Endothelial cell of umbilical vein (primary cell): Measurements from ENCODE around the gene BORCS5. TPM values are rescaled to one million over a fixed set of nuclear protein-coding genes. Genes with fewer than 3 reads are reported as not detected.

Source experiments
- BruUV-seq: library from RNA; stranded (reverse); fragments of 400-500 nt; replicated peaks from 2 replicates; lab custom pipeline; 2021; lab: Mats Ljungman, UMichigan
- CTCF ChIA-PET: fragments of 300-600, 350-600 bp; sonication (Branson Sonifier 250); formaldehyde crosslinking; loops from one replicate; lab custom pipeline; 2021; ENCODE audit warnings: antibody characterized with exemption, inconsistent platforms; lab: Charles Lee
- POLR2A ChIA-PET: fragments of 300-600, 350-600 bp; sonication (Branson Sonifier 250); formaldehyde crosslinking; loops from one replicate; lab custom pipeline; 2021; ENCODE audit warnings: antibody characterized with exemption, inconsistent platforms; lab: Charles Lee
- DNase-seq: peaks from one replicate; pipeline ENCODE4 v3.0.0-alpha.2; 2011; ENCODE audit warnings: low read depth, low spot score
- FAIRE-seq: peaks from 2 replicates; lab custom pipeline; 2011; peaks lifted over from hg19 to GRCh38; lab: Jason Lieb, UNC
- H2AFZ ChIP-seq: 2 replicates; pipeline ENCODE4 v1.6.0; 2012; ENCODE audit warnings: low read depth, low read length, control low read depth, inconsistent platforms
- H3K27ac ChIP-seq: 2 replicates; pipeline ENCODE4 v1.5.1; 2011; ENCODE audit warnings: low read depth, mild to moderate bottlenecking, control low read depth, low read length, moderate library complexity; ENCODE audit not compliant: insufficient read depth
- H3K27me3 ChIP-seq, 2 experiments: 2 replicates each; pipeline versions ENCODE4 v1.6.0 to v1.6.1; 2011; ENCODE audit warnings: low read length in 2 of 2, mixed read lengths in 1 of 2; ENCODE audit not compliant: control insufficient read depth in 2 of 2, insufficient read depth in 2 of 2
- H3K36me3 ChIP-seq, 2 experiments: 2 replicates in 1 of 2; 3 replicates in 1 of 2; pipeline ENCODE4 v1.5.1; 2011; ENCODE audit warnings: low read length in 2 of 2, mild to moderate bottlenecking in 1 of 2, moderate library complexity in 1 of 2; ENCODE audit not compliant: control insufficient read depth in 2 of 2, insufficient read depth in 2 of 2; ENCODE audit errors: extremely low read depth in 1 of 2
- H3K4me1 ChIP-seq: 3 replicates; pipeline ENCODE4 v1.5.1; 2011; ENCODE audit warnings: mild to moderate bottlenecking, low read length; ENCODE audit not compliant: control insufficient read depth, insufficient read depth; ENCODE audit errors: extremely low read depth
- H3K4me2 ChIP-seq: 2 replicates; pipeline ENCODE4 v1.6.1; 2011; ENCODE audit warnings: low read length, control low read depth, mixed read lengths; ENCODE audit not compliant: insufficient read depth
- H3K4me3 ChIP-seq, 3 experiments: fragments of 200-600 bp in 1 of 3; sonication (generic), shearing (Covaris generic) in 1 of 3; replicated peaks in 1 of 3; 2 replicates each; pipeline ENCODE4 v1.5.1; 2011 to 2016; ENCODE audit warnings: control low read depth in 3 of 3, low read length in 3 of 3, mild to moderate bottlenecking in 2 of 3, inconsistent platforms in 1 of 3, low read depth in 1 of 3, moderate library complexity in 1 of 3; ENCODE audit not compliant: insufficient read depth in 1 of 3
- H3K79me2 ChIP-seq: 2 replicates; pipeline ENCODE4 v1.6.0; 2012; ENCODE audit warnings: low read length, inconsistent platforms; ENCODE audit not compliant: control insufficient read depth, insufficient read depth
- H3K9ac ChIP-seq: replicated peaks from 2 replicates; pipeline ENCODE3; 2011; ENCODE audit warnings: low read length, control low read depth; ENCODE audit not compliant: insufficient read depth; ENCODE audit errors: extremely low read depth
- H3K9me1 ChIP-seq: replicated peaks from 3 replicates; pipeline ENCODE4 v1.6.0; 2011; ENCODE audit warnings: mild to moderate bottlenecking, low read length; ENCODE audit not compliant: control insufficient read depth, insufficient read depth; ENCODE audit errors: extremely low read depth
- H3K9me3 ChIP-seq: replicated peaks from 2 replicates; pipeline ENCODE4 v1.5.1; 2012; ENCODE audit warnings: low read length, inconsistent platforms; ENCODE audit not compliant: control insufficient read depth, insufficient read depth
- H4K20me1 ChIP-seq: replicated peaks from 2 replicates; pipeline ENCODE3; 2011; ENCODE audit warnings: mild to moderate bottlenecking, low read length; ENCODE audit not compliant: control insufficient read depth, insufficient read depth; ENCODE audit errors: extremely low read depth
- EZH2 ChIP-seq: IDR thresholded peaks from 2 replicates; pipeline ENCODE4 v1.6.1; 2012; ENCODE audit warnings: borderline replicate concordance, low read depth, mild to moderate bottlenecking, moderate library complexity, low read length, inconsistent platforms; ENCODE audit not compliant: severe bottlenecking
- FOS ChIP-seq: IDR thresholded peaks from 2 replicates; pipeline ENCODE4 v1.6.1; 2011; ENCODE audit warnings: mild to moderate bottlenecking, low read length, moderate library complexity, borderline replicate concordance; ENCODE audit not compliant: insufficient read depth
- GATA2 ChIP-seq: IDR thresholded peaks from 2 replicates; pipeline ENCODE4 v1.7.0; 2011; ENCODE audit warnings: low read depth, mild to moderate bottlenecking, moderate library complexity, mixed read lengths, low read length; ENCODE audit not compliant: insufficient read length, insufficient read depth
- JUN ChIP-seq: IDR thresholded peaks from 2 replicates; pipeline ENCODE4 v1.6.1; 2011; ENCODE audit warnings: borderline replicate concordance, low read depth; ENCODE audit not compliant: insufficient read length, insufficient read depth
- MAX ChIP-seq: IDR thresholded peaks from 2 replicates; pipeline ENCODE4 v1.6.1; 2011; ENCODE audit not compliant: insufficient read depth, insufficient read length
- MYC ChIP-seq: IDR thresholded peaks from one replicate; pipeline ENCODE4 v1.6.1; 2011; ENCODE audit warnings: mild to moderate bottlenecking, low read depth, low read length
- POLR2A ChIP-seq: IDR thresholded peaks from 2 replicates; pipeline ENCODE4 v1.6.1; 2012; ENCODE audit warnings: low read depth, mild to moderate bottlenecking, control low read depth, low read length
- POLR2AphosphoS5 ChIP-seq: IDR thresholded peaks from 2 replicates; pipeline ENCODE4 v1.6.1; 2012; ENCODE audit warnings: low read depth, mild to moderate bottlenecking, control low read depth, low read length, moderate library complexity; ENCODE audit not compliant: insufficient read depth
- dilution Hi-C: fragments of 300-500 bp; cut with MboI; formaldehyde crosslinking; loops from one replicate; pipeline ENCODE4 v1.15.0; 2019; ENCODE audit warnings: low sequenced_read_pairs; ENCODE audit not compliant: extremely low pct_ligation_motif_present
- intact Hi-C: fragments of 100-400 bp; cut with micrococcal nuclease; formaldehyde crosslinking; loops from one replicate; pipeline ENCODE4 v1.10.0; 2022
- polyA plus RNA-seq, 4 experiments: library from polyadenylated mRNA; depleted of rRNA in 3 of 4; stranded (reverse) in 3 of 4; unstranded in 1 of 4; fragments of >200 nt; gene quantifications; 2 replicates each; pipeline versions ENCODE4 v1.2.1 to v1.2.3, GENCODE V29; 2011 to 2012; ENCODE audit warnings: missing spikeins in 1 of 4
- total RNA-seq: library from RNA; stranded (reverse); gene quantifications from 2 replicates; pipeline ENCODE4 v1.2.3, GENCODE V29; 2021
- TF ChIP-seq, protein P1 (sequence below), 2 donors: IDR thresholded peaks; 1 replicate in 1 of 2; 2 replicates in 1 of 2; pipeline ENCODE4 v1.5.1; 2011; ENCODE audit warnings: low read length in 2 of 2, mild to moderate bottlenecking in 2 of 2, moderate library complexity in 2 of 2, control low read depth in 1 of 2, inconsistent platforms in 1 of 2, low read depth in 1 of 2; ENCODE audit not compliant: insufficient read depth in 1 of 2; ENCODE audit errors: extremely low read depth in 1 of 2

BORCS5 gene
- total and polyA plus RNA-seq, 2 donors (not counting 3 experiments of a cell fraction or from before 2014, with no cell fraction given), result 8.3 to 10.5 TPM

DNA sequence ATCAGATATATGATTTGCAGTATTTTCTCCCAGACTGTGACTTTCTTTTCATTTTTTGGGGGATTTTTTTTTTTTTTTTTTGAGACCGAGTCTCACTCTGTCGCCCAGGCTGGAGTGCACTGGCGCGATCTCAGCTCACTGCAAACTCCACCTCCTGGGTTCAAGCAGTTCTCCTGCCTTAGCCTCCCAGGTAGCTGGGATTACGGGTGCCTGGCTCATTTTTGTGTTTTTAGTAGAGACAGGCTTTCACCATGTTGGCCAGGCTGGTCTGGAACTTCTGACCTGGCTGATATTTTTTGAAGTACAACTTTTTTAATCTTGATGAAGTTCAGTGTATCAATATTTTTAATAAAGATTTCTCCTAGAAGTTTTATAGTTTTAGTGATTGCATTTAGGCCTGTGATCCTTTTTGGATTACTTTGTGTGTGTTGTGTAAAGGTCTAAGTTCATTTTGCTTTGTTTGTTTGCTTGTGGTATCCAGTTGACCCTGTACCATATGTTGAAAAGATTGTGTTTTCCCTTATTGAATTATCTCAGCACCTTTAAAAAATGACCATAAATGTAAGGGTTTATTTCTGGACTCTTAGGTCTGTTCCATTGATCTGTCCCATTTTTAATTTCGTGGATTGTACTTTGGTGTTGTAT lies 24.2 kb downstream of the BORCS5 start:
- no peak overlapping the region for H3K9ac ChIP-seq
- POLR2A ChIA-PET, result no interaction called here
- H3K9me3 ChIP-seq, result no peaks in the 10 kb centered on the region
- no peaks in the 10 kb centered on the region for H3K36me3 ChIP-seq
- CTCF ChIA-PET, result interaction anchor here (6.5 kb wide), 1 partner anchor 182 kb away, joined by 71 read pairs; the partner anchor contains the start of gene DUSP16
- FAIRE-seq (no peak), DNase-seq (no peak)
- H3K4me2 ChIP-seq, result no peak overlapping the region
- no peaks in the 10 kb centered on the region for H4K20me1 ChIP-seq
- H2AFZ ChIP-seq, result no peak overlapping the region
- H3K9me1 ChIP-seq, result no peaks in the 10 kb centered on the region
- H3K4me1 ChIP-seq, result no peaks in the 10 kb centered on the region
- TF ChIP-seq, protein P1, sequence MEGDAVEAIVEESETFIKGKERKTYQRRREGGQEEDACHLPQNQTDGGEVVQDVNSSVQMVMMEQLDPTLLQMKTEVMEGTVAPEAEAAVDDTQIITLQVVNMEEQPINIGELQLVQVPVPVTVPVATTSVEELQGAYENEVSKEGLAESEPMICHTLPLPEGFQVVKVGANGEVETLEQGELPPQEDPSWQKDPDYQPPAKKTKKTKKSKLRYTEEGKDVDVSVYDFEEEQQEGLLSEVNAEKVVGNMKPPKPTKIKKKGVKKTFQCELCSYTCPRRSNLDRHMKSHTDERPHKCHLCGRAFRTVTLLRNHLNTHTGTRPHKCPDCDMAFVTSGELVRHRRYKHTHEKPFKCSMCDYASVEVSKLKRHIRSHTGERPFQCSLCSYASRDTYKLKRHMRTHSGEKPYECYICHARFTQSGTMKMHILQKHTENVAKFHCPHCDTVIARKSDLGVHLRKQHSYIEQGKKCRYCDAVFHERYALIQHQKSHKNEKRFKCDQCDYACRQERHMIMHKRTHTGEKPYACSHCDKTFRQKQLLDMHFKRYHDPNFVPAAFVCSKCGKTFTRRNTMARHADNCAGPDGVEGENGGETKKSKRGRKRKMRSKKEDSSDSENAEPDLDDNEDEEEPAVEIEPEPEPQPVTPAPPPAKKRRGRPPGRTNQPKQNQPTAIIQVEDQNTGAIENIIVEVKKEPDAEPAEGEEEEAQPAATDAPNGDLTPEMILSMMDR (IDR thresholded peaks at IDR 0.05; ENCODE audit: extremely low read depth in 1 of 2, insufficient read depth in 1 of 2, low read depth in 1 of 2, low read length in 2 of 2), result no peak
- TF ChIP-seq EZH2, result no peak
- TF ChIP-seq JUN, result no peak
- TF ChIP-seq MYC, result no peak
- no peak for TF ChIP-seq GATA2
- TF ChIP-seq POLR2AphosphoS5, result no peak
- no peak for TF ChIP-seq FOS
- no peak for TF ChIP-seq MAX
- no peak for TF ChIP-seq POLR2A
- H3K4me3 ChIP-seq, result no peak overlapping the region
- intact Hi-C loops, result no loop called here
- H3K27me3 ChIP-seq, result no peaks in the 10 kb centered on the region
- no peaks in the 10 kb centered on the region for H3K79me2 ChIP-seq
- no peak overlapping the region for H3K27ac ChIP-seq
- dilution Hi-C loops, result no loop called here
- BruUV-seq, result no TSS peak
